Stimulated activated CD4-positive, alpha-beta T cell treated with anti-CD3 and anti-CD28 coated beads, TNF-alpha, amount 100 ng/mL, for 4 hours (primary cell): ENCODE measurements around the gene CLN6.
"Not testable (repeated sequence)": the region's sequence is repeated elsewhere in the genome, so short reads cannot be mapped to it uniquely, and the experiment has no call there.

Experiments
- DNase-seq, 3 experiments: peaks; one replicate each; pipeline ENCODE4 v3.0.0-alpha.2; 2020; ENCODE audit warnings: low read depth in 3 of 3

Gene CLN6

DNA sequence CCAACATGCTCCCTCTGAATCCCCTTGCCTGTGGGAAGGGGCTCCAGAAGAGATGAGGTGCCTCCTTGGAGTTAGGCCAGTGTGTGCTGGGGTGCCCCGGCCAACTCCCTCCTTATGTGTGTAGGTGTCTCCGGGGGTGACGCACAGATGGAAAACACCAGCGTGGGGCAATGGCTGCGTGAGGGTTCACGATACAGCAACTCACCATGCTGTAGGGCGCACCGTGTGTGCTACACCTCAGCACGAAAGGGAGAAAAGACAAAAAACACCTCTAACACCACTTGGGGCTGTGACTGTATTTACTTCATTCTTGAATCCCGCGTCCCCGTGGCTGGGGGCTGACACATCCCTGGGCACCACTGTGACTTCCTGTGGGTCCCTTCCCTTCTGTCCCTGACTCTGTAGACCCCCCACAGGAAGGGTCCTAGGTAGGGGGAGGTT is 22.8 kb downstream of the CLN6 start:
- no peak for DNase-seq

DNA sequence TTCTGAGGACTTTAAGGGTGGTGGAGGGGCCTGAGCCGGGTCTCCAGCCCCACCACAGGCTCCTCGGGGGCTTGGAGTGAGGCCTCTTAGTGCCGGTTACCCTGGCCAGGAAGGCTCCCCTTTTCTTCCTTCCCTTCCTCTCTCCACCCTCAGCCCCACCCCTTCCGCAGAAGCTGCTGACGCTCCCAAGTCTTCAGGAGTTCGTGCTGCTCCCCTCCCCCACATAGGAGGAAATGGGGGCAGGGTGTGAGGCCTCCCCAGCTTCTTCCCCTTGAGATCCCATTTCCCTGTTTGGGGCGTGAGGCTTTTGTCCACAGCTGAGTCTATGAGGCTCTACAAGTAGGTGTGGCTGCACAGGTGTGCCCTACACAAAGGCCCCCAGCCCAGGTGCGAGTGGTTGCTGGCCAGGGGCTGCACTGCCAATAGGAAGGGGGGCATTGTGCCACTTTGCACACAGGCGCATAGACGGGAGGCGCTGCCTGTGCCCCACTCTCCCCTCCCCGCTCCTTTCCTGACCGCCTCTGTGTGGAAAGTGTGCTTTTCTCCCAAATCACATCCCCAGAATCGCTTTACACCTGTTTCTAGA is 23.5 kb downstream of the CLN6 start:
- no peak for DNase-seq

DNA sequence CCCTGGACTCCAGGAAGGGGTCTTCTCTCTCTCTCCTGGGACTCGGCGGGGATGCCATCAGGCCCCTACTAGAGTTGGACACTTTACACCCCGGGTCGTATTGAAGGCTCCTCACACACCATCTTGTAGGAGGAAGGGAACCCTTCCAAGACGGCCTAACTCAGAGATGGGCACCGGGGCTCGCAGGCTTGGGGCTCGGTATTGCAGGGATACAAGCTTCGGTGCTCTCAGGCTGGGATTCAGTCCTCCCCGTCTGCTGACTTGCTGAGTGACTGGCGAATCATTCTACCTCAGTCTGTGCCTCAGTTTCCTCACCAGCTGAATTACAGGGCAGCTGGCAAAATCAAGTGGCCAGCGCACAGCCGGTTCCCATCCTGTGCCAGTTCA is 24.0 kb downstream of the CLN6 start:
- no peak for DNase-seq

DNA sequence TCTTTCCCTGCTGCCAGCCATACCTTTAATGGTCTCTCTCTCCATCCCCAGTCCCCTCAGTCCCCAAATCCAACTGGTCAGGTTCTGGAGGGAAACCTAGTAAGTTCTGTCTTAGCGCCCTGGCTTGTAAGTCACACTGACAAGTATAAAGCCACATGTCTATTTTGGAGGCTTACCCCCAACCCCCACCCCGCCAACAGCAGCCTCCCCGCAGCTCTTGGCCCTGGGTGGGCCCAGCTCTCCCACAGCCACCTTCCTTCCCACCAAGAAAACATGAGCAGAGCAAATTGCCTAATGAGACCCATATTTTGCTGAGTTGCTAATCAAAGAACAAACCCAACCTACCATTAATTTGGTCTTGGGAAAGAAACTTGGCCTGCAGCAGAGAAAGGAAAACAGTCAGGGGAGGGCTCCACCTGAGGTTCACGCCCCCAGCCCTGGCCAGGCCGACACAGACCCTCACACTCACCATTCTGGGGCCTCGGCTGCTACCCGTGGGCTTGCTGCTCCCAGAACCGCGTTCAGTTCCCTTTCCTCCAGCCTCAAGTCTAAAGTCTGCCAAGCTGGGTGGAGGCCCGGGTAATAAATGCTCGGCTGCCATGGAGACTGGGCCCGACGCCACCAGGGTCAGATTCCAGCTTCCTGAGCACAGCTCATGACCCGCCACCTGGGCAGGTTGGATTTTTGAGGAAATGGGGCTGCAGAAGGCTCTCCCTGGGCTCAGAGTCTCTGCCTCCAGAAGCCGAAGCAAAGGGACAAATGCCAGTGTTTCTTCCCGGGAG is 24.6 kb downstream of the CLN6 start, which contains the start of gene CALML4:
CALML4 (minus strand) TSS at position 557 of the 782 bp plus-strand sequence; CDS start at position 472, 85 bp downstream.
- DNase-seq: no peak

DNA sequence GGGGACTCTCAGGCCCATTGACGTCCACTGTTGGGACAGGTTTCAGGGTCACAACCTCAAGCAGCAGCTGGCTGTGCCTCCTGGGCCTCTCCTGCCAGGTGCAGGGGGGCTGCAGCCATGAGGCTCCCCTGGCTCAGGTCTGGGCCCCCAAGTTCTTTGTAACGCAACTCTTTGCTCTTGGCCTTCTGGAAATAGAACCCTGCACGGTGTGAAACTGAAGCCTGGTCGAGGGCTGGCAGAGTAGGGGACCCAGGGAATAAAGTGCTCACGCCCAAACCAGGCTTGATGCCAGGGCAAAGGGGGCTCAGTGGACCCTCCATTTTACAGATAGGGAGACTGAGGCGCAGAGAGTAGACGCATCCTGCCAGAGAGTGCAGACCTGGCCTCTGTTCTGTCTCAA is 25.2 kb downstream of the CLN6 start:
- no peak for DNase-seq

DNA sequence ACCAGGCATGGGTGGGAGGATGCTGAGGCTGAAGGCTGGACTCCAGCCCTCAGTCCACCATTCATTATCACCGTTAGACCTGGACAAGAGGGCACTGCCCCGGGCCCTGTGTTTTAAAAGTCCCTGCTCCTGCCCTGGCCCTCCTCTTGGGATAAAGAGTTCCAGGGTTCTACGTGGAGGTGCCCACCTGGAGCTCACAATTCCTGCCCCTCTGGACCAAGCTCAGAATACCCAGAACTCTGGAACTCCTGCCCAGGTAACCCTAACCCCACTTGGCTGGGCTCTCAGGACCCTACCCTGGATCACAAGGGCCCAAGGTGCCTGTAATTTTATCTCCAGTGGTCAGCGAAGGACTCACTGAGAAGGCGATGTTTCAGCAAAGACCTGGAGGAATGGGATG is 25.6 kb downstream of the CLN6 start:
- no peak for DNase-seq

DNA sequence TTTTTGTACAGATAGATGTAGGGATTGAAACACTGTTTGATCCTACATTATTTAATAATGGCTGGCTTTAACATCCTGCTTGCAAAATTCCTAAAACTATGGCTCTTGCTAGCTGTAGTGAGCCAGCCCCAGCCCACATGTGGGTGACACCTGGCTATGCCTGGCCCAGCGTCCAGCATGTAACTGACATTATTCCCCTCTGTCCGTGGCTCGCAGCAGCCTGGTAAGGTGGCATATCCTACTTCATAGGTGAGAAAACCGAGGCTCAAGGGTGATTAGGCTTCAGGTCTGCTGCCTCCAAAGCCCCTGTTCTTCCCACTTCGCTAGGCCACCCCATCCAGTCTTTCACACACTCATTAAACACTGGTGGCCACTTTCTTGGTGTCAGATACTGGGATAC is 26.0 kb downstream of the CLN6 start:
- no peak for DNase-seq

DNA sequence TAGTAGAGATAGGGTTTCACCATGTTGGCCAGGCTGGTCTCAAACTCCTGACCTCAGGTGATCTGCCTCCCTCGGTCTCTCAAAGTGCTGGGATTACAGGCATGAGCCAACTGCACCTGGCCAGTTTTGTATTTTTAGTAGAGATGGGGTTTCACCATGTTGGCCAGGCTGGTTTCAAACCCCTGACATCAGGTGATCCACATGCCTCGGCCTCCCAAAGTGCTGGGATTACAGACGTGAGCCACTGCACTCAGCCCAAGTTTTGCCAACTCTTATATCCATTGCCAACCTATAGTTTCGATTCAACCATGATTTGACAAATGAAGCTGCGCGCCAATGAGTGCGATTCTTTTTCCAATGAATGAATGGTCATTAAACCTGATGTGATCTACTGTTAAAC is 26.5 kb downstream of the CLN6 start:
- DNase-seq: not testable (repeated sequence)

DNA sequence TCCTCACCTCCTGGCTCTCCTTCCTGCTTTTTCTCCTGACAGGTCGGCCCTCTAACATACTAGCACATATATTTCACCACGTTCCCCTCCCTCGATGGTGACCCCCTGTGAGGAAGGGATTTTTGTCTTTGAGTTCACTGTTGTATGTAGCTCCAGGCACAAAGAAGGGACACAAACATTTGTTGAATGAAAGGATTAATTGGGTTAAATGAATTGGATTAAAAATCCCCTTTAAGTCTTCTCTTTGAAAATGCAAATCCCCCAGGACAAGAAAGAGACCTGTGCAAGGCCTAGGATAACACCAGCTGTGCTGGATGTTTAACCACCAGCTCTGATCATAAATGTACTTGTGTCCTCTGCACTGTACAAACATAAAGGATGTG is 27.7 kb downstream of the CLN6 start:
- no peak for DNase-seq

DNA sequence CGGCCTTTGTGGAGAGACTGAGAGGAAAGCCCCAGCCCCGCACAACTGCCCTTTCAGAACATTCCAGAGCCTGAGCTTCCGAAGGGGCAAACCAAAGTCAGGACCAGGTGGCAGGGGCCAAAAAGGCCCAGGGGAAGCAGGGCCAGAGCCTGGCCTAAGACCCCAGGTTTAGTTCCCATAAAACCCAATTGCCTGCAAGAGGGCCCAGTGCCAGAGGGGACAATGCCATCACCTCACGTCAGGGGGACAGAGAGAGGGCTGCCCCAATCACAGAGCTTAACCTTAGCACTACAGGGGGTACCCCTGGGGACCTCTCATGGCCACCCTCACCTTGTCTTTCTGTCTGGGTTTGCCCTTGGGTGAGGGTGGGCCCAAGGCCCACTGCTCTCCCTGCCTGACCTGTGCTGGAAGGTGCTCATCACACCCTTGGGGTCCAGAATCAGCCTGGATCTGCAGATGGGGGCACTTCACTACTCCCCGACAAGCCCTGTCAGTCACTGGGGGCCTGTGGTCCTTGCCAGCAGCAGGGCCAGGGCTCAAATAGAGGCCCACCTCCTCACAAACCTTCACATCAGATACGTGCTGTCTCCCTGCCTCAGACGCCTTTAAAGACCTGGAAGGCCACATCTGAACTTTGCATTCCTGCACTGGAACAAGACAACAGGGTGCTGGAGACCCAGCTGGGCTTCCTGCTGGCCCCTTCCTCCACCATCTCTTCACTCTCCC is 28.2 kb downstream of the CLN6 start:
- no peak for DNase-seq

DNA sequence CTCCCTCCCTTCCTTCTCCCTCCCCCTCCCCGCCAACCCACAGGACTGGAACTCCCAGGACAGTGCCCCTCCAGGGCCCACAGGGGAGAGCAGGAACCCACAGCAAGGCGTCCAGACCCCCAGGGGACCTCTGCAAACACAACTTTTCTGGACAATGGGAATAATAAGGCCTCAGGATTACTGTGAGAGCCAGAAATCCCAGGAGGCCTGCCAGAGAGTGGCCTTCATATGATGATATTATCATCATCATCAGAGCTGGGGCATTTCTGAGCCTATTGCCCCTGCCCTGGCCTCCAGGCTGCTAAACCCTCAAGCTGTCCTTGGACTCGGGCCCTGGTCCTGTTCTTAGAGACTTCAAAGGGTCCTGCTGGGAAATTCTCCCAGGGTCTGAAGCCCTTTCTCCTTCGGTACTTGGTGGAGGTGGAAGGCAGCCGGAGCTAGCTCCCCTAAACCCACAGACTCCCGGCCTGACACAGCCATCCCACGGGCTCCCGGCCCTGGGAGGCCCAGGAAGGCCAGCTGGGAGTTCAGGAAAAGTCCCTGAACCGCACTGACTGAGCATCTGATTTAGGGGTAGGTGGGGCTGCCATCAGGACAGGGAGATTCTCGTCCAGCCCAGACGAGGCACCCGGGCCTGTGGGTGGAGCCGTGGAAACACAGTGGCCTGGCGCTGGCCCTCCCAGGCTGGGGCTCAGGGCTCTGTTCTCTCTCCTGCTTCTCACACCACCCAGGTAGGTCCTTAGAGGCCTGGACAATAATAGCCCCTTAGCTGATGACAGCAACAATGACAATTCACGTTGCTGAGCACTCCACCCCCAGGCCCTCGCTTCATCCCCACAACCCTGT is 29.3 kb downstream of the CLN6 start:
- DNase-seq: no peak

DNA sequence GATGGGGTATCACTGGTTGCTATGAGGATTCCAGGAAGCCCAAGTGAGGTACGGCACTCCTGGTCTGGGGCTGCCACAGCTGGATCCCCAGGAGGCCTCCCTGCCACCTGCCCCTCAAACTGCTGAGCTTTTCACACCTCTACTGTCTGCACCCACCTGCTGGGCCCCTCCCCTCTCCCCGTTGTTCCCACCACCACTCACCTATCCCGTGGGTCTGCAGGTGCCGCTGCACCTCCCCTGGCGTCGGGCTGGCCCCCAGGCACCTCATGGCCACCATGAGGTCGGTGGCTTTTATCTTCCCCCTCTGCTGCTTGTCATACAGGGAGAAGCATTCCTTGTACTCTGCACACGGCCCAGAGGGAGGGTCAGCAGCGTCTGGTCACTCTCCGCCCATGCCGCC is 30.2 kb downstream of the CLN6 start:
- DNase-seq: no peak

DNA sequence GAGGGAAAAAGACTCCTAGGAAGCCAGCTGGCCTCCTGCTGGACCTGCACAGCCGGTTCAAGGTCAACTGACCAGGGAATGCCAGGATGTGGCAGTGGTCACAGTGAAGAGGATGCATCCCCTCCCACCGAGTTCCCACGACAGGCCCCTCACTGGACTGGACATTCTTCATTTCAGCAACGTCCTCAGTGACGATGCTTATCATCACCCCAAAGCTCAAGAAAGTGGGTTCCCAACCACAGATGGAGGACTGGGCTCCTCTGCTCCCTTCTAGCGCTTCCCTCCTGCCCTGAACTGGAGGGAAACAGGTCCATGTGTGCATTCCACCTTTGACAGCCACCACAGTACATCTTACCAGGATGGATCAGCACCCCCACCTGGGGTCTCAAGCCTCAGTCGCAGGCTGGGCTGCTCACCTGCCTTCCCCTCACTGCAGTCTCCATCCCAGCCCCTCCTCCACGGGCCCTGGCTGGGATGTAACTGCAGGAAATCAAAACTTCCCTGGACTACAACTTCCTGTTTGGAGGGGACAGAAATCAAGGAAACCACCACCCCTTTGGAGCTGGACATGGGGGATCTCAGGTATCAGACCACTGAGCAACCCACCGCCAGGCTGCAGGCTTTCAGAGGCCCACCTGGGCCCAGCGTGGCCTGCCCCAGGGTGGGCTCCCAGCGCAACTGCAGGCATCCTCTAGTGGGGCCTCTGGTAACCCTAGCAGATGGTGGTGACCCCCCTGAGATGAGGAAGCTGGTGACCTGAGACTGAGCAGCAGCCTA is 31.7 kb downstream of the CLN6 start:
- DNase-seq: no peak

DNA sequence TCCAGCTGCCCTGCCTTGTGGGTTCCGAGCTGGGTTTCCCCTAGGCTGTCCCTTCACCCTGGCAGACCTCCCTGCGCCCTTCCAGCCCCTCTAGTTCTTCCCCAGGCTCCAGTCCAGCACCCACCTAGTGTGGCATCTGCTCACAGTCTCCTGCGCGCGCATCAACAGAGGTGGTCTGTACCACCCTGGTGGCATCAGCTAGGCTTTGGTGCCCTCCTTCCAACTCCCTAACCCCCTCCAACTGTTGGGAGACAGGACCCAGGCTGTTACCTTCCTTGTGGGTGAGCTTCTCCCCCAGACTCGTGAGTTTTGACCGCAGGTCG is 32.4 kb downstream of the CLN6 start:
- DNase-seq: no peak

DNA sequence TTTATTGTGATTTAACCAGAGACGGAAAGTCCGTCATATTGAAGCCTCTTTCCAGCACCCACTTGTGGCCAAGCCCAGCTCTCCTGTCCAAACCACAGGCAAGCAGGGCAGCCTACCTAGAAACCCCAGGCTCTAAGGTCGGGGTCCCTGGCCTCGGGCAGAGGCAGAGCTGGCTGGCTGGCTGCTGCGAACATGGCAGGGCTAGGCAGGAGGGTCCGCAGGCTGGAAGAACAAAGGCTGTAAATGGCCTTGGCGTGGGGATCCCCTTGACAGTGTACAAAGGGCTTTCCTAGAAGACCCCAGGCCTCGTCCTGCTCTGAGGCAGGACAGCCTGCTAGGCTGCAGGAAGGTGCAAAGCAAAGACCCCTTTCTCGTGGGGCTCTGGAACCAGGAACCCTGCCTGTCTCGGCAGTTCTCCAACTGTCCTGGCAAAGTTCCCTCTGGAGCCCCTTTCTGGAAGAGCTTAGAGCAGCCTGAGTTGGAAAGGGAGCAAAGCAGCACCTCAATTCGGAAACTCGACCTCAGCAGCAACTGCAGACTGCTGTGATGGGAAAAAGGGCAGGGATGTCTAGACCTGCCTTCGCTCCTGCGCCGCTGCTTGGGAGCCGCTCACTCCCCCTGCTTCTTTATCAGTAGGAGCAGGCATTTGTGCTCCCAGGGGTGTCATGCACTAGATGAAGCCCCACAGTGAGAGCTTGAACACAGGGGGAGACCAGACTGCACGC is 32.9 kb downstream of the CLN6 start:
- DNase-seq: no peak

DNA sequence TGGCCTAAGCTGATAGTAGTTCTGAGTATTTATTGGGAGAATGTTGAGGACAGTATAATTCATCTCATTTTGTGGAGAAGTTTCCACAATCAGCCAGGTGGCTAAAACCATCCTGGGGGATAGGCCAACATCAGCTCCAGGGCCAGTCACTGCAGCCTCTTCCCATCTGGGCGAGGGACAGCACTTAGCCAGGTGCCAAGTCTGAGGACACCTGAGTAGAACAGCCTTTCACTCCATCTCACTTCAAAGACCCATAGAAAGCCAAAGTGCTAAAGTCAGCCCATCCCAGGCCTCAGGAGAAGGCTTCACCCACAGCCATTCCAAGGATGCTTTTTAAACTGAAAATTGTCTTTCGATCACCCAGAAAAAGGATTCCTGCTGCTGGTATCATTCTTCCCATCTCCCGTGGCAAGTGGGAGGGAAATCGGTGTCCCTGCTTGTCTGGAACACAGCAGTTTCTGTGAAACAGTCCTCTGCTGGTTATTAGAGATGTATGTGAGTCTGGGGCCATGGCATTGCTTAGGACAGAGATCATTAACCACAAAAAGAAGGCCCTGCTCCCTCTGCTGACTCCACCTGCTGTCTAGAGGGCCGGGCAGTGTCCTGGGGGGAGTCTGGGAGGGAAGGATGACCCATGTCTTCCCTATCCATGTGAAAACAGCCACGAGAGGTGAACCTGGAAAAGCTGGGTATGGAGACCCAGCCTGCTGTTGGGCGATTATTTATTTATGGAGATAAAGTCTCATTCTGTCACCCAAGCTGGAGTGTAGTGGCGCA is 34.0 kb downstream of the CLN6 start:
- DNase-seq: no peak

DNA sequence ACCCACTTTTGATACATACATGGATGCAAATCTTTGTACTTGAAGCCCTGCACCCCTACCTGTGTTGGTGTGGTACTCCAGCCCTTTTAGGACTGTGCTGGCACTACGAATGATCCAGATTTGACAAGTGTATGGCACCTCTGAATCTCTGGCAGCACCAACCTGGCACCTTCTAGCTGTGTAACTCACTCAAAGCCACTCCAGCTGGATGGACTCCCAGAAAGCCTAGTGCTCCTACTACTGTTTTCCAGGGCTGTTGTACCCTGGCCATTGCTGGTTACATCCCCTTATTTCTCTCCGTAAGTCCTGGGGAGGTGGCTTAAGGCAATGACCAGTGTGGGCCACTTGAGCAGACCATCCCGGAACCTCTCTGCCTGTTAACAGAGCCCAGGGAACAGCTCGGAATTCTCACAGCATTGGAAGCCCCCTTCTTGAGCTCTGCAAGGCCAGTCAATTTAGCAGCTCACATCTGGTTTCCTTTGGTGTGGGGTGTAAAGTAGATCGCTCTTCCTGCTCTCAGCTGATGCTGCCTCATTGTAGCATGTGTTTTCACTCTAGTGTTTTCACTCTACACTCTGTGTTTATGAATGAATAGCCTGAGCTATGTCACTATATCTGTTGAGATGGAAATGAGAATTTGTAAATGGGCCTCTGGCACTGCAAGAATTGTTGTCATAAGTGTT is 36.6 kb downstream of the CLN6 start:
- DNase-seq: no peak

DNA sequence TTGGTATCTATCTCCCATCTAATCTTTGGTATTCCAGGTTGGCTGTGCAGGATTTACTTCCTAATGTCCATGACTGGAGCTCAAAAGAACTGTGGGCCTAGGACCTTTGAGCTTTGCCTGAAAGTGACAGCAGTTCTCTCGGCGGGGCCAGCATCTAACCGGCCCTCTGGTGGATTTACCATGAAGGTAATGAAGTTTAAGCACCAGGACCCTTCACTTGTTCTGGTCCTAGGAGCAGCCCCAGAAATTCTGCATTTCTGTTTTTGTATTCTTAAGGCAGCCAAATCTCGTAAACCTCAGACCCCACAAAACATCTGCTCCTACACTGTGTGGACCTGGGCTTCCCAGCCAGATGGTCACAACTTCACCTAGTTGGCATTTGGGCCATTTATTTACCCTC is 37.4 kb downstream of the CLN6 start:
- no peak for DNase-seq

DNA sequence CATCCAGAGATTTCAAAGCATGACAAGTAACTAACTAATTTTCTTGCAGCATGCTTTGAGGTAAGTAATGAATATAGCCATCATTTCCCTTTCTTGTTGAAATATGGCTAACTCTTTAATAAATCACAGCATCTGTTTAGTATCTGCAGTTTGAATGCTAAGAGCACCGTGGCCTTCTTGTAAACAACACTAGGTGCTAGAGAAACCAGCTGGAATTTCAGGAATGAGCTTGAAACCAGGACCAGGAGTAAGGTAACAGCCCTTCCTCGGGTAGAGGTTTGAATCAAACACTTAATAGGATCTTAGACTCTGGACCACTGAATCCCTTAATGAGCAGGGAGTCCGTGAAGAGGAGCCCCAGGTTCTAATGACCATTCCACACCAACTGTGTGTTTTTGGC is 38.0 kb downstream of the CLN6 start:
- no peak for DNase-seq
